HuH-7 (cell line): ENCODE results near the gene SLC2A13.
"Not testable (repeated sequence)": the region's sequence is repeated elsewhere in the genome, so short reads cannot be mapped to it uniquely, and the experiment has no call there.

ENCODE experiments used
- DNase-seq: peaks from one replicate; pipeline ENCODE4 v3.0.0; 2011; ENCODE audit warnings: low spot score

Gene SLC2A13

DNA sequence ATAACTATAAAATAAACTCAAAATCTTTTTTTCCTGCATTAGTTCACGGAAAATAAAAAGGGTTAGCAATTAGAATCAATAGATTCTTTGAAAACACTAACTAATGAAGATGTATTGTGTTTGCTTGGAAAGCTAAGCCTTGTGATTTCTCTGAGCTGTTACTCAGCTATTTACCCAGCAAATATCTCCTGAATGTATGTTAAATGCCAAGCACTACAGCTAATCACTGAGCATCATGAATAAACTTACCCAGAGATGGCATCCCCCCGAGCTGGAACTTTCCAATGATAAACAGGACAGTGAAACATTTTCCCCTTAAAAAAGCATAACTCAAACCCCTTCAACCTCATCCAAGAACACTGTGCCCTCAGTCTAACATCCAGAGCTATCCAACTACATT, 71.2 kb downstream of the SLC2A13 start:
- no peak for DNase-seq

DNA sequence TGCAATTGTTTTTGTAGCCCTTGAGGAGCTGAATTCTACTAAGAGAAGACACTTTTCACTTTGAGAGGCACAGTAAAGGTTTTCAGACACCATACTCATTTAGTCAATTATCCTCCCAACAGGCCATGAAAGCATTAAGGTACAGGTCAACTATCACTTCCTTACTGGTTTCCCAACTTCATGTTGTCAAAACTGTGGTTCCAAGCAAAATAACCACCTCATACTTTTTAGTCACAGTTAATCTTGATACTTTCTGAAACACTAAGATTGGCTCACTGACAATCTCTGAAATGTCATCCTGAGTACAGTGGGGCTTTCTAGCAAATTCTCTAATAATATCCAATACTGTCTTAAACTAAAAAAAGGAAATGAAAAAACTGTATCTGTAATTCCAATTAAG, 71.7 kb downstream of the SLC2A13 start:
- no peak for DNase-seq

DNA sequence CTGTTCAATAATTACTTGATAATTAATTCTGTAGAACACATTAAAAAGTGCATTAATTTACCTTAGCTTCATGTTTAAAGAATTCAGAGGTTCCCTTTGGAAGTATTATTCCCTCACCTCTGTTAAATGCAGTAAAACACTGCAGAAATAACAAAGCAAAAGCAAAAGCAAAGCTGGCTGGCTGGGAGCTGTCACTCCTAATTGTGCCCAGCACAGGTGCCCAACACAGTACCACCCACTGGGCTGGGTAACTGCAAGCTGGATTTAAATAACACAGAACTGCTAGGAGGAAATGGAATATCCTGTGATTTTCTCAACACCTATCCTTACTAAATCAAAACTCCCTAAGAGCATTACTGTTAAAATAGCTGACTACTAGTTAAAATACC, 72.6 kb downstream of the SLC2A13 start:
- DNase-seq: no peak

DNA sequence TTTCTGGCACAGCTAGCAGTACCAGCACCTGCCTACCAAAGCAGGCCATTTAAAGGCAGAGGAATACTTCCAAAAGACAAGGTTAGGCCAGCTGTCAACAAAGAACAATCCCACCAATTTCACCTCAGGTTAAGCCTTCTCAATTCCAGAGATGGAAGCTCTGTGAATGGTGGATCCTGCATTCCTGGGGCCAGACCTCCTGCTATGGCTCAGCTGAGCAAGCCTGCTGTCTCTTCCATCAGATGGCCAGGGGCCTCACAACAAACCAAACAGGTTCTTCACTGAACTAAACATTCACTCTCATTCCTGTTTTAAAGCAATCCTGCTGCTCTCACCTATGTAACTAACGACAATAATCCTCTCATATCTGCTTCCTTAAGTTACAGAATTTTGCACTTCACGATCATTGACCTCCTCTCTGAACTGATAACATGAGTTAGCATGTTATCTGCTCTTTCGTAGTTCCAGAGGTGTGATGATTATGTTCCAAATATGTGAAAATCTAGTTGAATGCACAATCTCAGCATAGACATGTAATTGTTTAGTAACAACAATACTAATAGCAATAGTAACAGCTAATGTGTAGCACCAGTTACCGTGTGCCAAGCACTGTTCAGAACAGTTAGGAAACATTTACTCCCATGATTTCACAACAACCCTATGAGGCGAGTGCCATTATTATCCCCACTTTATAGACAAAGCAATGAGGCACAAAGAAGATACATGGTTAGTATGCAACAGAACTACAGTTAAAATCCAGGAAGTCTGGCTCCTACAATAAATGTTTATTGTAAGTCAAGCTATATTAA, 73.2 kb downstream of the SLC2A13 start:
- DNase-seq: no peak

DNA sequence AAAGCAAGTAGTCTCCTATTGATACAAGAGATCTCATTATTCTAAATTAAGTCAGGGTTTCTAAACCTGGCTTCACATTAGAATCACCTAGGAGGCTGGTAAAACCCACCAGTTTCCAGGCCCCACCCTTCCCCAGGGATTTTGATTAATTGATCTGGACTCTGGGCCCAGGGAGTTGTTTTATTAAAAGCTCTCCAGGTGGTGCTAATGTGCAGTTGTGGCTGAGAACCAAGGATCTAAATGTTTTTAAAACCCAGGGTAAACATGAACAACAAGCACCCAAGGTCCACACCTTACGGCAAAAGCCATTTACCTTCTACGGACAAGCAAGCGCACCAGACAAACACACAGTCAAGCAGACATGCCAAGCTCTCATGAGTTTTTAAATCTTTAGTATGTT, 73.9 kb downstream of the SLC2A13 start:
- DNase-seq: no peak

DNA sequence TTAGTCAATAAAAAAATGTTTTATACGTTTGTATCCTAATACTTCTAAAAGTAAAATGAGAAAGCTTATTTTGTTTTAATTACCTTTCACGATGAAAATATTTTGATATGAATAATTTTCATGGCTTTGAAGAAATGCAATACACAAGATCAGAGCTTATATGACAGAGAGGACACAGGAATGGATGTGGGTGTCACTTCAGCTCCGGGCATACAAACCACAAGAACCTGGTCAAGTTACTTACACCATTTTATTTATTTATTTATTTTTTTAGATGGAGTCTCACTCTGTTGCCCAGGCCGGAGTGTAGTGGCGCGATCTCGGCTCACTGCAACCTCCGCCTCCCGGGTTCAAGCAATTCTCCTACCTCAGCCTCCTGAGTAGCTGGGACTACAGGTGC, 74.9 kb downstream of the SLC2A13 start:
- not testable (repeated sequence) for DNase-seq

DNA sequence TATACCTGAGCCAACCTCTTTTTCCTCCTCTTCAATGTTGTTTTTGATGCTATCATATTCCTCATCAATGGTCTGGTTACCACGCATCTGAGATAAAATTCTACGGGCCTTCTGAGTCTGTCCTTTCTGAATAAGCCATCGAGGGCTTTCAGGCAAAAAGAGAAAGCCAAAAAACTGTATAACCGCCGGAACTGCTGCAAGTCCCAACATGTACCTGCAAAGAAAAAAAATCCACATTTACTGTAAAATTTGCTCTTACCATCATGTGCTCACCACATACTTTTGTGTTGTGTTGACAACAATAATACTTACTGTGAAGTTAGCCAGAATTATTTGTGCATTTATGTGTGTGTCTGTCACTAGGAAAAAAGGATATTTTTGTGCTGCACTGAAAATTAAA, 77.6 kb downstream of the SLC2A13 start:
- no peak for DNase-seq

DNA sequence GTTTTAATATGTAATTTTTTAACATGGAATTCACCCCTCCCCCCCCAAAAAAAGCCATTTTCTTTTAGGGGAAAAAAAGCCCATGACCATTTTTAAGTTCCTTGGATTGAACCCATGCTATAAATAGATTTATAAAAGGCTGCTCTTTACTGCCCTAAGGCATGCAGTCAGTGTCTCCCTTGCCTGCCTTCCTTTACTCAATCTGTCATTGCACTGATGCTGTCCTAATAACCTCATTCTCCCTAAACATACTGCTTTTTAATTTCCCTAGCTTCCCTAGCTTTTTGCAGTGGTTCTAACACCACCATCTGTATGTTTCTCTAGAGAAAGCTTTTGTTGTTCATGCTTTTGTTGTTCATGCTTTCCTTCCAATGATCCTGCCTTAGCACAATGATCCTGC, 83.0 kb downstream of the SLC2A13 start:
- DNase-seq: no peak

DNA sequence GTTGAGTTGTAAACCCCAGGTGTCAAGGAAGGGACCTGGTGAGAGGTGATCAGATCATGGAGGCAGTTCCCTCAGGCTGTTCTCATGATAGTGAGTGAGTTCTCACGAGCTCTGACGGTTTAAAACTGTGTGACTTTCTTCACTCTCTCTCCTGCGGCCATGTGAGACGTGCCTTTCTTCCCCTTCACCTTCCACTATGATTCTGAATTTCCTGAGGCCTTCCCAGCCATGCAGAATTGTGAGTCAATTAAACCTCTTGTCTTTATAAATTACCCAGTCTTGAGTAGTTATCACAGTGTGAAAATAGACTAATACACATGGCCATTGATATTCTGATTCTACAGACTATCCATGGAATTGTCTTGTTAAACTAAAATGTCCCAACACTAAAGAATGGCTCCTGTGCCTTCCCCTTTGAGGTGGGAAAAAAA, 85.6 kb downstream of the SLC2A13 start:
- DNase-seq: no peak

DNA sequence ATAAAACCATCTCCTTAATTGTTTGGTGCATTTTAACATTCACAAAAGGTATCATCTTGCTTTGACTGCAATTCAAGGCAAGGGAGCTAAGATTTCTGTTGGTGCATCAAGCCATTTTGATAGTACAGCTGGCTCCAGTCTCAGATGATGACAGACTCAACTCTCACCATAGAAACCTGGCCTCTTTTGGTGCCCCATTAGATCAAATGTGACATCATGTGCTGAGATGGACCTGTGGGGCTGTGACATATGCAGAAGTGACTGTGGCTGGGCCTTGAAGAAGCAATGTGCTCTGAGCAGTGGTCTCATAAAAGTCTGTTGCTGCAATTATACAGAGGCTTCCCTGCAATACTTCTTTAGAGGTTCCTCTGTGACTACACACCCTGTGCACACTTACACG, 88.4 kb downstream of the SLC2A13 start:
- DNase-seq: no peak

DNA sequence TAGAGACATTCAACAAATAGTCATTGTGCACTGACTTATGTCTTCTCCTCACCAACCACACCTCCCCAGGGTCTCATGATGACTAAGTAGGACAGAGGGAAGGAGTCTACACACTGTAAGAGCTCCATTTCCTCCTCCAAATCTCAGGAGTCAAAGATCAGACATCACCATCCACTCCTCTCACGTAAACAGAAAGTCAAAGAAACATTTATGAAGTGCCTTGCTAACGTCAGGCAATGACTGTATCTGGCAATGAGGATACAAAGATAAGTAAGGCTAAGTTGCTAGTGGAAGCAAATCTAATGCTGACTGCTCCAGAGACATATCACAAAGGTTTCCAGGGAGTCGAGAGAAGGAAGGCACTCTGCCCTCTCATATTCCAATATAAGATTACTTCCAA, 88.9 kb downstream of the SLC2A13 start:
- DNase-seq: no peak

DNA sequence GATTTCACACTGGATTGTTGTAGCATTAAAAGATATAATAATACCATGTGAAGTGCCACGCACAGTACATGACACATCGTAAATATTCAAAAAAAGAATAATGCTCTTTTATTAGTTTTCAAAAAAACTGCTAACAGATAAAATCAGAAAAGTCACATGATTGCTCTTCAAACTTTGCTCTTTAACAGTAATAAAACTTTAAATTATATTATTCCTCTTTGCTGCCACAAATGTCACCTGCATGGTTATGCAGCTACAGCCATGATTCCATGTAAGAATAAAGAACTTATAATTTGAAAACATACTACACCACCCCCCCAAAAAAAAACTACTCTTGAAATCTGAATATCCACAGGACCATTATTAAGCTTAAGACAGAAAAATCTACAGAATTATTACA, 90.0 kb downstream of the SLC2A13 start:
- DNase-seq: no peak

DNA sequence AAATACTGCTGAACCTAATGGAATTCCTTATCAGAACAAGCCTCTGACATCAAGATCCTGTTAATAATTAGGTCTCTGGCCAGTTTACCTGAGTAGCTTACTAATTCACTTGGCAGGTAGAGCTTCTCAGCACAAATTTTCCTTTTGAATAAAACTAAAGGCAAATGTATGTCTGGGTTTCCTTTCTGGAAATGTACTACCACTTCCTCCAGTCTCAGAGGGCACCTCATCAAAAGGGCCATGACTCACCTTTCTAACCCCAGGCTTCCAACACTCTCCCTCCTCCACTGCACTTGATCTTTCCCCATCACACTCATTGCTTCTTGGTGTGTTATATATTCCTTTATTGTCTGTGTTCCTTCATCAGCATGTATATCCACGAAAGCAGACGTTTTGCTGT, 90.5 kb downstream of the SLC2A13 start:
- no peak for DNase-seq

DNA sequence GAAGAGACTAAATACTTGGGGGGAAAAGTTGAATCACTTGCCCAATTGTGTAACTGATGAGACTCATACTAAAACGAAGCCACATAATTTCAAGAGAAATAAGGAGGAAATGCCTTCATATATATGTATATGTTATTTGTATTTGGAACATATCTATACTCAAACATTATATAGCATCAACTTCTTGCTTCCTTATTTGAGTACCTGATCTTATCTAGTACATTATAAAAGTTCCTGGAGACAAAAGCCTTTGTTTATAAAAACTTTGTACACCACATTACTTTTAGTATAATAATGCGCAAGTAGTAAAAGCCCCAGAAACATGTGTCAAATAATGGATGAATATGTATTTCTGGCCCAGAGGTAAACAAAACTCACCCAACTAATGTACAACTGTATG, 92.0 kb downstream of the SLC2A13 start:
- no peak for DNase-seq

DNA sequence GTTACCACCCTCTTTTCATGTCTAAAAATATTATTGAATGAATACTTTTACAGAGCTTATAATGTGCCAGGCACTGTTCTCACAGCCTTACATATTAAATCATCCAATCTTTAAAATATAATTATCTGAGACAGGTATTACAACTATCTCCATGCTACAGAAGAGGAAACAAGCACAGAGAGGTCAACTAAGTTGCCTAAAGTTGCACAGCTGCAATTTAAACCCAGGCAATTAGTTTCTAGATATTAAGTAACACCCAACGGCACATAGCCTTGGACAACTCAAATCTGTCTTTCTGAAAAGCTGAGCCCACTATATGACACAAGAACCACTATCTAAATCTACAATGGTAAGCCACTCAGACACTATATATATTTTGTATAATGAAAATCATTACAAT, 92.6 kb downstream of the SLC2A13 start:
- DNase-seq: no peak

DNA sequence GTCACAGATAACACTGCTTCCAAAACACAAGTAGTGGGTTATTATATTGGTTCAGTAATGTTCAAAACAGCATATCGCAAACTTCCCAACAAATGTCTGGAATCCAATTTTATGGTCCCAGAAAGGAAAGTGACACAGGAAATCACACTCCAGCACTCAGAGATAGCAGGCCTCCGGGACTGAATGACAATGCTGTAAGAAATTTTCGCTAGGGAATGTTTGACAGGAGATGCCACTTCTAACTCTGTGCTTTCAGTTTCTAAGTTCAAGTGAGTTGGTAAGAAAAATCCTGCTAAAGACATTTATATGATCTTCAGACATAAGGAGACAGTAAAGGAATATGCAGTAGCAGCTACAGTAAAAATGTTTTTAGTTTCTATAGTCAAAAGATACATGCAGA, 93.2 kb downstream of the SLC2A13 start:
- DNase-seq: no peak

DNA sequence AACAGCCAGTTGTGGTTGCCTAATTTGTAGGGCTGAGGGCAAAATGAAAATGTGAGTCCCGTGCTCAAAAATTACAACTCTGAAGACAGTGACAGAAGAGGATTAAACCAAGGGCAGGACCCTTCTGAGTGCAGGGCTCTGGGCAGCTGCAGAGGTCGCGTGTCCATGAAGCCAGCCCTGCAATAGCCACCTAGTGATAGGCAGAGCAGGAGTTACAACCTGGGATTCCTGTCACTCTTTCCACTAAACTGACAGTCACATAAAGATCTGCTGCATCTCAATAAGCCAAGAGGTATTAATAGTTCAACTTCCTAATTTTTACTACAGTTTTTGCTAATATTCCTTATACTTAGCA, 94.1 kb downstream of the SLC2A13 start:
- no peak for DNase-seq

DNA sequence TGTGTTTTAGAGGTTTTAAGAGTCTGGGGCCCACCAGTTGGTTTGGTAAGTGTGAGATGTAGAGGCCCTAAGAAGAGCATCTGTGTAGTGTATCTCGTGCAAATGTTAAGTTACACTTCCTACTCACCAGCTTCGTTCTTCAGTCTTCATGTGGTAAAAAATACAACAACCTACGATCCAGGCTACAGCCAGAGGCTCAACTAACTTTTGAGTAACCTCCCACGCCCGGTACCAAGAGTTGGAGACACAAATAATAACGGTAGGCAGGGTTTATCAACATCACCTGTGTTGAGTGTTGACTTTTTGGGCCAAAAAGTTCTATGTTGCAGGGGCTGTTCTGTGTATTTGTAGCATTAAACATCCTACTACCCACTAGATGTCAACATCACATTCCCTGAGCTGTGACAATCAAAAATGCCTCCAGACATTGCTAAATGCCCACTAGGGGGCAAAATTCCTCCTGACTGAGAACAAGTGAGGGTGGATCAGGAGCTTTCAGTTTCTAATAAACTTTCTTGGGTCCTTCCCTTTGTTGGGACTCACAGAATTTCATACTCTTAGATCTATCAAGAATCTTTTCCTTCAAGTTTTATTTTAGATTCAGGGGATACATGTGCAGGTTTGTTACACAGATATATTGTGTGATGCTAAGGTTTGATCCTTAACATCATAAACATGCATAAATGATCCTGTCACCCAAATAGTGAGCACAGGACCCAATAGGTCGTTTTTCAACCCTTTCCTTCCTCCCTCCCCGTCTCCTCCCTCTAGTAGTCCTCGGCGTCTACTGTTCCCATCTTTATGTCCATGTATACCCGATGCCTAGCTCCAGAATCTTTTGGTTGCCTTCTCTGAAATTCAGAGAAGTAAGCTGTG, 94.7 kb downstream of the SLC2A13 start:
- peak; percentile 42 for DNase-seq

DNA sequence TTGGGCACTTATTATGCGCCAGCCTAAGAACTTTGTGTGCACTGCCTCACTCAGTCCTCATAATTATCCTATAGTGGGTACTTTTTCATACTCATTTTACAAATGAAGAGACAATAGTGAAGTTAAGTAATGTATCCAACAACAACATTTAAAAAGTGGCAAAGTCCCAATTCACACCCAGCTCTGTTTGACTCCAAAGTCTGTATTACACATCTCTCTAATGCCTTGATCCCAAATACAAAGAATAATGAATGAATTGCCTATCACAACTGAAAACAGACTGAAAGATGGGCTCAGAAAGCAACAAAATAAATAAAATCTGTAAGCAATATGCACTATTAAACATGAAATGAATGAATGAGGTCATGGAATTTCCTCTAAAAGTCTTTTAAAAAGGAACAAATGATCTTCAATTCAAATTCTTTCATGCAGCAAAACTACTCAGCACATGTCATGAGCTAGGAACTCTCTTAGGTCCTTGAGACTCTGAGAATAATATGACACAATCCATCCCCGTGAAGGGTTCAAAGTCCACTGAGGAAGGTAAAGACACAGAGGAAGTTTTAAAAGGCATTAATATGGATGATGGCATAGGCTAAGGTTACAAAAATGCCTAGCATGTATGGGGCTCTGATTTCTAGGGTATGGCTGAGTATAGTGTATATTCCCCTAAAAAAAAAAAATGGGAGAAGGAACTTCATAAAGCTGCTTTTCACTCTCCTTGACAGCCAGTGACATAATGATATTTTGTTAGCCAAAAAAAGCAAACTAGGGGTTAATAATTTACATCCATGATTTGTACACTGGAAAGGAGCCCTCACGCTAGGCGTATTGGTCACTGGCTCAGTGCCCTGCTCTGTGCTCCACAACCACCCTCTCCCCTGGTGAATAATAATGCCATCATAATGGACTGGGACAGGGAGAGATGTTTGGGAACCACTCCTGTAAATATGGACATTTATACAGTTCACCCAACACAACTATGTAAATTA, 103.4 kb downstream of the SLC2A13 start:
- peak; percentile 31 for DNase-seq

DNA sequence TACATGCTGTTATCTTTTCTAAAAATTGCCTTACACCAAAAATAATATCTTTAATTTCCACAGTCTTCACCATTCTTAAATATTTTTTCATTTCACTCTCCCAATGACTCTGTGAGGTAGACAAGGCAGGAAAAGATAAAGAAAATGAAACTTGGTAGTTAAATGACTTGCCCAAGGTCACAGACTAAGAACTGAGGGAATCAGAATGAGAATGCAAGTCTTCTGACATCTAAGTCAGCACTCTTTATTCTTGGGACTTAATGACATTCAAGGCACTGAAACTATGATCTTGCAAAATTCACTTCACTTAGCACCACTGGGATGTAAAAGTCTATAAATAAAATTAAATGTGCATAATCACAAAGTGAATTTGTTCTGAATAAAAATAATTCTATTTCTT, 104.5 kb downstream of the SLC2A13 start:
- no peak for DNase-seq

DNA sequence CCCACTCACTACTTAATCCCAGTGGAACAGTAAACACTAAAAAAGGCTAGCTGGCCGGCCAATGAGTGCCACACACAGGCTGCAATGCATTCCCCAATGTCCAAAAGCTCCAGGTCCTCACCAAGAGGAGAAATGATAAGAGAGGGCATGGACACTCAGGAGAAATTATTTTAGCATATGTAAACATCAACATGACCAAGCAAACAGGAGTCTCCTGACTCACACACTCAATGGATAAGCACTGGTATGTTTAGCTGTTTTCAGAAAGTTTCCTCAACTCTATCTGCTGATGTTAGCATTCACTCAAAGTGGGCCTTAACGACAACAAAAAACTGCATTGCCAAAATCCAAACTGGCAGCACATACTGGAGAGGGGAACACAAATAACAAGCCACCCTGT, 105.0 kb downstream of the SLC2A13 start:
- DNase-seq: no peak

DNA sequence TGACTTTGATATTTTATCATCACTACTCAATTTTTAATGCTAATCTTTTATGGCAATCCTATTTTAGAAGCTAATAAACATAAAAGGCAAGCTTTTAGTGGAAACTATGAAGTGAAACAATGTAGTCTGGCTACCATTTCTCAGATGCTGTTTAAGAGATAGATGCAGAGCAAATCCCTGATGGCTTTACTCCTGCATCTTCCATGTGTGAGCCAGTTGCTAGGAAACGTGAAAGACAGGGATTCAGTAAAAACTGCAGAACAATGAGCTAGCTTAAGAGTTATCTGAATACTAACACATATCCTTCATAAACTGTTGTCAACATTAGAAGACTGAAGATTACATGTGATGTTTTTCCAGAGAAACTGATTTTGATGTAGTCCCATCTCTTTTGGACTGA, 112.6 kb downstream of the SLC2A13 start:
- no peak for DNase-seq
